Measurements from ENCODE around the gene DNAH8. TPM values are rescaled to one million over a fixed set of nuclear protein-coding genes. Genes with fewer than 3 reads are reported as not detected.

Gene DNAH8
- total and polyA plus RNA-seq, 2 donors (not counting 3 experiments of a cell fraction or from before 2014, with no cell fraction given): 0.29 to 0.61 TPM

DNA sequence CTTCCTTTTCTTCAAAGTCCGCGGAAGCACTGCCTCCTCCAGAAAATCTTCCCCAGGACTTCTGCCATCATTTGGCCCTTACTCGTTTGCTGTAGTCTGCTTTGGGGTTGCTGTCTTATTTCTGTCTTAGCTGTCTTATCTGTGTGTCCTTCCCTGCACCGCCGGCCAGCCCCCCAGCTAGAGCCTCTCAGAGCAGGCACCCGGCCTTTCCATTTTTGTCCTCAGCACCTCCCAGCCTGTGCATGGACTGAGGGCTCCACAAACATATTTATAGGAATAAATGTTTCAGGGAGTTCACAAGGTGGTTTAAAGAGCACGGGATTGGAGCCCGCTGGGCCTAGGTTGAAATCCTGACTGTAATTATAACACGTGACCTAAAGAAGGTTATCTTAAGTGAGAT lies 341.6 kb downstream of the DNAH8 start:
- H3K36me3 ChIP-seq (ENCODE audit: control insufficient read depth in 2 of 2, extremely low read depth in 1 of 2, insufficient read depth in 2 of 2, low read length in 2 of 2): no peaks in the 10 kb centered on the region
- H3K27ac ChIP-seq (ENCODE audit: insufficient read depth, low read depth, low read length): no peak overlapping the region
- H3K9me3 ChIP-seq (replicated peaks; ENCODE audit: control insufficient read depth, insufficient read depth, low read length): no peaks in the 10 kb centered on the region
- H3K4me1 ChIP-seq (ENCODE audit: control insufficient read depth, extremely low read depth, insufficient read depth, low read length): no peaks in the 10 kb centered on the region
- intact Hi-C loops (cut with micrococcal nuclease) (no loop called here), dilution Hi-C loops (cut with MboI; ENCODE audit: extremely low pct_ligation_motif_present, low sequenced_read_pairs) (no loop called here)
- BruUV-seq (replicated peaks): no TSS peak
- no peaks in the 10 kb centered on the region for H4K20me1 ChIP-seq (replicated peaks; ENCODE audit: control insufficient read depth, extremely low read depth, insufficient read depth, low read length)
- ChIA-PET POLR2A (no interaction called here), CTCF (no interaction called here)
- DNase-seq (ENCODE audit: low read depth, low spot score) (no peak), FAIRE-seq (no peak)
- H3K4me2 ChIP-seq (ENCODE audit: insufficient read depth, low read length): no peak overlapping the region
- H3K9ac ChIP-seq (replicated peaks; ENCODE audit: extremely low read depth, insufficient read depth, low read length): no peak overlapping the region
- no peaks in the 10 kb centered on the region for H3K9me1 ChIP-seq (replicated peaks; ENCODE audit: control insufficient read depth, extremely low read depth, insufficient read depth, low read length)
- H3K4me3 ChIP-seq (replicated peaks in 1 of 3; ENCODE audit: insufficient read depth in 1 of 3, low read depth in 1 of 3, low read length in 3 of 3): no peak overlapping the region
- H2AFZ ChIP-seq (ENCODE audit: low read depth, low read length): no peak overlapping the region
- TF ChIP-seq EZH2 (IDR thresholded peaks at IDR 0.05; ENCODE audit: borderline replicate concordance, low read depth, low read length, severe bottlenecking) (no peak), FOS (IDR thresholded peaks at IDR 0.05; ENCODE audit: borderline replicate concordance, insufficient read depth, low read length) (no peak), JUN (IDR thresholded peaks at IDR 0.05; ENCODE audit: borderline replicate concordance, insufficient read depth, insufficient read length, low read depth) (no peak), POLR2A (IDR thresholded peaks at IDR 0.05; ENCODE audit: low read depth, low read length) (no peak), POLR2AphosphoS5 (IDR thresholded peaks at IDR 0.05; ENCODE audit: insufficient read depth, low read depth, low read length) (no peak), GATA2 (IDR thresholded peaks at IDR 0.05; ENCODE audit: insufficient read depth, insufficient read length, low read depth, low read length) (no peak), MAX (IDR thresholded peaks at IDR 0.05; ENCODE audit: insufficient read depth, insufficient read length) (no peak), MYC (IDR thresholded peaks at IDR 0.05; ENCODE audit: low read depth, low read length) (no peak)
- TF ChIP-seq, protein P1, sequence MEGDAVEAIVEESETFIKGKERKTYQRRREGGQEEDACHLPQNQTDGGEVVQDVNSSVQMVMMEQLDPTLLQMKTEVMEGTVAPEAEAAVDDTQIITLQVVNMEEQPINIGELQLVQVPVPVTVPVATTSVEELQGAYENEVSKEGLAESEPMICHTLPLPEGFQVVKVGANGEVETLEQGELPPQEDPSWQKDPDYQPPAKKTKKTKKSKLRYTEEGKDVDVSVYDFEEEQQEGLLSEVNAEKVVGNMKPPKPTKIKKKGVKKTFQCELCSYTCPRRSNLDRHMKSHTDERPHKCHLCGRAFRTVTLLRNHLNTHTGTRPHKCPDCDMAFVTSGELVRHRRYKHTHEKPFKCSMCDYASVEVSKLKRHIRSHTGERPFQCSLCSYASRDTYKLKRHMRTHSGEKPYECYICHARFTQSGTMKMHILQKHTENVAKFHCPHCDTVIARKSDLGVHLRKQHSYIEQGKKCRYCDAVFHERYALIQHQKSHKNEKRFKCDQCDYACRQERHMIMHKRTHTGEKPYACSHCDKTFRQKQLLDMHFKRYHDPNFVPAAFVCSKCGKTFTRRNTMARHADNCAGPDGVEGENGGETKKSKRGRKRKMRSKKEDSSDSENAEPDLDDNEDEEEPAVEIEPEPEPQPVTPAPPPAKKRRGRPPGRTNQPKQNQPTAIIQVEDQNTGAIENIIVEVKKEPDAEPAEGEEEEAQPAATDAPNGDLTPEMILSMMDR (IDR thresholded peaks at IDR 0.05; ENCODE audit: extremely low read depth in 1 of 2, insufficient read depth in 1 of 2, low read depth in 1 of 2, low read length in 2 of 2): no peak
- no peaks in the 10 kb centered on the region for H3K79me2 ChIP-seq (ENCODE audit: control insufficient read depth, insufficient read depth, low read length)
- peaks cover 0 to 3% of the 10 kb centered on the region in 2 experiments for H3K27me3 ChIP-seq (ENCODE audit: control insufficient read depth in 2 of 2, insufficient read depth in 2 of 2, low read length in 2 of 2)
